ENCODE data around the gene SPECC1.

SPECC1 gene

GRCh38 chr17:20089756-20090547, 80.8 kb downstream of the SPECC1 start:
- peak in 1 of 2 experiments; percentile 49 for DNase-seq (ENCODE audit: low read depth in 1 of 2, low spot score in 1 of 2)
- no peak overlapping the region for H3K4me3 ChIP-seq (replicated peaks; ENCODE audit: insufficient read depth, low read length)

GRCh38 chr17:20091174-20092029, 82.2 kb downstream of the SPECC1 start:
- H3K27ac ChIP-seq (replicated peaks): no peak overlapping the region
- no peak for DNase-seq (ENCODE audit: low read depth in 1 of 2, low spot score in 1 of 2)
- H3K4me3 ChIP-seq (replicated peaks; ENCODE audit: insufficient read depth, low read length): no peak overlapping the region
- no peaks in the 10 kb centered on the region for H3K27me3 ChIP-seq (ENCODE audit: insufficient read depth, poor library complexity, severe bottlenecking)
- TF ChIP-seq GABPA (IDR thresholded peaks at IDR 0.05; ENCODE audit: low read depth) (no peak), REST (IDR thresholded peaks at IDR 0.05; ENCODE audit: insufficient replicate concordance, low read depth) (no peak)

More at GRCh38 chr17:20089756-20090547, 80.8 kb downstream of the SPECC1 start:
- Histone ChIP-seq H3K27me3 (ENCODE audit: insufficient read depth, poor library complexity, severe bottlenecking) (no peaks in the 10 kb centered on the region), H3K27ac (replicated peaks) (no peak overlapping the region)
- TF ChIP-seq POLR2AphosphoS5 (IDR thresholded peaks at IDR 0.05; ENCODE audit: low read depth) (no peak), SPI1 (IDR thresholded peaks at IDR 0.05; ENCODE audit: borderline replicate concordance, low read depth) (peak; percentile 88), GABPA (IDR thresholded peaks at IDR 0.05; ENCODE audit: low read depth) (no peak)

- Histone ChIP-seq H3K4me3 (replicated peaks; ENCODE audit: insufficient read depth, low read length) (no peak overlapping the region), H3K27me3 (ENCODE audit: insufficient read depth, poor library complexity, severe bottlenecking) (no peaks in the 10 kb centered on the region), H3K27ac (replicated peaks) (no peak overlapping the region)
- no peak for DNase-seq (ENCODE audit: low read depth in 1 of 2, low spot score in 1 of 2)
- TF ChIP-seq POLR2AphosphoS5 (IDR thresholded peaks at IDR 0.05; ENCODE audit: low read depth): no peak
Measured at GRCh38 chr17:20092261-20092867, 83.2 kb downstream of the SPECC1 start.

- DNase-seq (ENCODE audit: low read depth in 1 of 2, low spot score in 1 of 2): no peak
- H3K27ac ChIP-seq (replicated peaks): no peak overlapping the region
Measured at GRCh38 chr17:20092973-20093626, 83.9 kb downstream of the SPECC1 start.

GRCh38 chr17:20094777-20095176, 85.6 kb downstream of the SPECC1 start:
- TF ChIP-seq POLR2AphosphoS5 (IDR thresholded peaks at IDR 0.05; ENCODE audit: low read depth) (no peak), CTCF (IDR thresholded peaks at IDR 0.05; ENCODE audit: insufficient read depth, low read length) (no peak), REST (IDR thresholded peaks at IDR 0.05; ENCODE audit: insufficient replicate concordance, low read depth) (no peak), GABPA (IDR thresholded peaks at IDR 0.05; ENCODE audit: low read depth) (no peak), SPI1 (IDR thresholded peaks at IDR 0.05; ENCODE audit: borderline replicate concordance, low read depth) (no peak)
- Histone ChIP-seq H3K27ac (replicated peaks) (no peak overlapping the region), H3K4me3 (replicated peaks; ENCODE audit: insufficient read depth, low read length) (no peak overlapping the region), H3K27me3 (ENCODE audit: insufficient read depth, poor library complexity, severe bottlenecking) (no peaks in the 10 kb centered on the region)
- no peak for DNase-seq (ENCODE audit: low read depth in 1 of 2, low spot score in 1 of 2)

More at GRCh38 chr17:20092973-20093626, 83.9 kb downstream of the SPECC1 start:
- no peak overlapping the region for H3K4me3 ChIP-seq (replicated peaks; ENCODE audit: insufficient read depth, low read length)
- H3K27me3 ChIP-seq (ENCODE audit: insufficient read depth, poor library complexity, severe bottlenecking): no peaks in the 10 kb centered on the region
- TF ChIP-seq SPI1 (IDR thresholded peaks at IDR 0.05; ENCODE audit: borderline replicate concordance, low read depth) (no peak), CTCF (IDR thresholded peaks at IDR 0.05; ENCODE audit: insufficient read depth, low read length) (no peak)

Data from HL-60 (cell line).